Esophagus squamous epithelium (tissue), 4 donors: Measurements from ENCODE around the gene MGAT5.

Source experiments
- CTCF ChIP-seq, 6 experiments: fragments of 450-650 bp in 4 of 6; fragments of 200-600 bp in 2 of 6; sonication (generic) in 2 of 6; IDR thresholded peaks; one replicate each; pipeline ENCODE4 v1.5.1; 2016 to 2019; ENCODE audit warnings: antibody characterized with exemption in 6 of 6, mild to moderate bottlenecking in 4 of 6, moderate library complexity in 4 of 6
- POLR2A ChIP-seq, 4 donors: fragments of 450-650 bp; IDR thresholded peaks; one replicate each; pipeline ENCODE4 v1.6.1; 2017; ENCODE audit warnings: antibody characterized with exemption in 4 of 4, mild to moderate bottlenecking in 4 of 4, moderate library complexity in 3 of 4

- TF ChIP-seq POLR2A (IDR thresholded peaks at IDR 0.05) (no peak), CTCF (IDR thresholded peaks at IDR 0.05) (no peak)
These were observed 93.9 kb downstream of the MGAT5 start for GRCh38 chr2:134347756-134348155.
